MM.1S (cell line): ENCODE data around the gene OXT.

Source experiments
- DNase-seq: peaks from one replicate; pipeline ENCODE4 v3.0.0-alpha.2; 2015
- H2AFZ ChIP-seq: fragments of 300-600 bp; sonication (generic); 2 replicates; pipeline ENCODE4 v1.6.0; 2016; ENCODE audit warnings: antibody characterized with exemption, low read length
- H3F3A ChIP-seq: fragments of 300-600 bp; sonication (generic); 2 replicates; pipeline ENCODE4 v1.6.1; 2016; ENCODE audit warnings: mild to moderate bottlenecking, antibody characterized with exemption, low read length, moderate library complexity, mixed read lengths; ENCODE audit not compliant: insufficient read depth
- H3K27ac ChIP-seq: fragments of 300-600 bp; sonication (generic); 2 replicates; pipeline ENCODE4 v1.5.1; 2016; ENCODE audit warnings: mild to moderate bottlenecking, low read length
- H3K27me3 ChIP-seq: fragments of 300-600 bp; sonication (generic); replicated peaks from 2 replicates; pipeline ENCODE4 v1.6.0; 2016; ENCODE audit warnings: low read length; ENCODE audit not compliant: insufficient read depth
- H3K36me3 ChIP-seq: fragments of 300-600 bp; sonication (generic); replicated peaks from 2 replicates; pipeline ENCODE4 v1.6.1; 2016; ENCODE audit warnings: mild to moderate bottlenecking, low read length, mixed read lengths; ENCODE audit not compliant: insufficient read depth
- H3K4me1 ChIP-seq: fragments of 300-600 bp; sonication (generic); 2 replicates; pipeline ENCODE4 v1.6.1; 2016; ENCODE audit warnings: low read length, mixed read lengths
- H3K4me2 ChIP-seq: fragments of 300-600 bp; sonication (generic); 2 replicates; pipeline ENCODE4 v1.6.0; 2016; ENCODE audit warnings: low read depth, low read length
- H3K4me3 ChIP-seq: fragments of 300-600 bp; sonication (generic); 2 replicates; pipeline ENCODE4 v1.5.1; 2016; ENCODE audit warnings: low read length, mixed read lengths
- H3K79me2 ChIP-seq: fragments of 300-600 bp; sonication (generic); 2 replicates; pipeline ENCODE4 v1.6.1; 2016; ENCODE audit warnings: mixed run types, low read length, mixed read lengths
- H3K9ac ChIP-seq: fragments of 300-600 bp; sonication (generic); 2 replicates; pipeline ENCODE4 v1.6.1; 2016; ENCODE audit warnings: low read length, mixed read lengths
- H3K9me2 ChIP-seq: fragments of 300-600 bp; sonication (generic); replicated peaks from 2 replicates; pipeline ENCODE4 v1.6.1; 2016; ENCODE audit warnings: mild to moderate bottlenecking, low read length, mixed read lengths; ENCODE audit not compliant: insufficient read depth
- H3K9me3 ChIP-seq: fragments of 300-600 bp; sonication (generic); replicated peaks from 2 replicates; pipeline ENCODE4 v1.6.1; 2016; ENCODE audit warnings: mild to moderate bottlenecking, low read length, mixed read lengths; ENCODE audit not compliant: insufficient read depth
- H4K20me1 ChIP-seq: fragments of 300-600 bp; sonication (generic); 2 replicates; pipeline ENCODE4 v1.6.1; 2016; ENCODE audit warnings: mild to moderate bottlenecking, low read length, moderate library complexity, mixed read lengths; ENCODE audit not compliant: insufficient read depth
- EZH2 ChIP-seq: fragments of 300-600 bp; sonication (generic); optimal IDR thresholded peaks from 2 replicates; pipeline ENCODE3; 2017; ENCODE audit warnings: low read depth, mild to moderate bottlenecking, antibody characterized with exemption, low read length, mixed read lengths
- EZH2phosphoT487 ChIP-seq: fragments of 300-600 bp; sonication (generic); IDR thresholded peaks from 2 replicates; pipeline ENCODE4 v1.6.1; 2018; ENCODE audit warnings: antibody characterized with exemption, low read length
- TF ChIP-seq, protein P1 (sequence below): fragments of 300-600 bp; sonication (generic); IDR thresholded peaks from 2 replicates; pipeline ENCODE4 v1.5.1; 2016; ENCODE audit warnings: antibody characterized with exemption, low read length, mixed read lengths

OXT gene

DNA sequence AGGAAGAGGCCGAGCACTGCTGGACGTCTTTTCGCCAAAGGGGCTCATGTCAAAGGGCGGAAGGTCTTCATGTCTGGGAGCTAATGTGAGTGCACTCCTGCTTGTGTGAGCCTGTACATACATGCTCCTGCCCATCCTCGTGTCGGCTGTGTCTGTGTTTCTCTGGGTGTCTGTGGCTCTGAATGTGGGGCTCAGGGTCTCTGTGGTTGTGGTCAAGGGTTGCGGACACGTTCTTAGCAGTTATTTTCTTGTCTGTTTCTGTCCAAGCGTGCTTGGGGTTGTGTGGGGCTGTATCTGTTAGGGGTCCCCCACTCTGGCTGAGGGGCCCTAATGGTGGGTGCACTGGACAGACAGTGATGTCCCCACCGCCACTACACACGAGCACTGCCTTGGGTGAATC lies 10.2 kb downstream of the OXT start:
- Histone ChIP-seq H3K27ac (no peak overlapping the region), H3K4me2 (no peak overlapping the region), H3K79me2 (no peaks in the 10 kb centered on the region), H2AFZ (no peak overlapping the region), H4K20me1 (no peaks in the 10 kb centered on the region), H3F3A (no peaks in the 10 kb centered on the region), H3K4me1 (no peaks in the 10 kb centered on the region), H3K36me3 (no peaks in the 10 kb centered on the region), H3K27me3 (peaks cover 32% of the 10 kb centered on the region), H3K9ac (no peak overlapping the region), H3K9me3 (no peaks in the 10 kb centered on the region), H3K9me2 (no peaks in the 10 kb centered on the region), H3K4me3 (no peak overlapping the region)
- TF ChIP-seq EZH2phosphoT487 (no peak), EZH2 (no peak)
- TF ChIP-seq, protein P1, sequence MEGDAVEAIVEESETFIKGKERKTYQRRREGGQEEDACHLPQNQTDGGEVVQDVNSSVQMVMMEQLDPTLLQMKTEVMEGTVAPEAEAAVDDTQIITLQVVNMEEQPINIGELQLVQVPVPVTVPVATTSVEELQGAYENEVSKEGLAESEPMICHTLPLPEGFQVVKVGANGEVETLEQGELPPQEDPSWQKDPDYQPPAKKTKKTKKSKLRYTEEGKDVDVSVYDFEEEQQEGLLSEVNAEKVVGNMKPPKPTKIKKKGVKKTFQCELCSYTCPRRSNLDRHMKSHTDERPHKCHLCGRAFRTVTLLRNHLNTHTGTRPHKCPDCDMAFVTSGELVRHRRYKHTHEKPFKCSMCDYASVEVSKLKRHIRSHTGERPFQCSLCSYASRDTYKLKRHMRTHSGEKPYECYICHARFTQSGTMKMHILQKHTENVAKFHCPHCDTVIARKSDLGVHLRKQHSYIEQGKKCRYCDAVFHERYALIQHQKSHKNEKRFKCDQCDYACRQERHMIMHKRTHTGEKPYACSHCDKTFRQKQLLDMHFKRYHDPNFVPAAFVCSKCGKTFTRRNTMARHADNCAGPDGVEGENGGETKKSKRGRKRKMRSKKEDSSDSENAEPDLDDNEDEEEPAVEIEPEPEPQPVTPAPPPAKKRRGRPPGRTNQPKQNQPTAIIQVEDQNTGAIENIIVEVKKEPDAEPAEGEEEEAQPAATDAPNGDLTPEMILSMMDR: no peak
- DNase-seq: no peak

DNA sequence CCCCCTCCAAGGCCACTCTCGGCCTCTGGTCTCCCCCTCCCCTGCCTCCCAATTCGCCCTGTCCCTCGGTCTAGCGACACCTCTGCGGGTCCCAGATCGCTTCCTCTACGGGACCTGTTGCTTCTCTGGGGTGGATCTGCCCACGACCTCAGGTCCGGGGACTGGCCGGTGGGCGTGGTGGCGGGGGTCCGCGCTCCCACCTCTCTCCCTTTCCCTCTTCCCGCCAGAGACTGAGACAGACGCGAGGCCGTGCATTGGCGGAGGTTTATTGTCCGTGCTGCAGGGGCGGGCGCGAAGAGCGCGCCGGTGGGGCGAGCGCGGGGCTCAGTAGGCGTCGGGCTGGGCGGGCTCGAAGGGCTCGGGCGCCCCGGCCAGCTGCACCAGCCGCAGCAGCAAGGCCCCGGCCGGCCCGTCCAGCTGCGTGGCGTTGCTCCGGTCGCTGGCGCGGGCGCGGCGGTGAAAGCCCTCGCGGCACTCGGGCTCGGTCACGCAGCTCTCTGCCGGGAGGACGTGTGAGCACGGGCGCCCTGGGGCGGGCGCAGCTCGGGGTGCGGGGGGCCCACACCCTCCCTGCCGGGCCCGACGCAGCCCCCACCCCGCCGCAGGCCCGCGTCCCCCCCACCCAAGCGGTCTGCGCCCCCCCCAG lies 11.0 kb downstream of the OXT start:
- H3K4me2 ChIP-seq: no peak overlapping the region
- H3K36me3 ChIP-seq: no peaks in the 10 kb centered on the region
- H3K9me2 ChIP-seq: no peaks in the 10 kb centered on the region
- no peak overlapping the region for H3K27ac ChIP-seq
- no peaks in the 10 kb centered on the region for H3K4me1 ChIP-seq
- no peaks in the 10 kb centered on the region for H3F3A ChIP-seq
- no peaks in the 10 kb centered on the region for H3K79me2 ChIP-seq
- H4K20me1 ChIP-seq: no peaks in the 10 kb centered on the region
- DNase-seq: no peak
- no peak overlapping the region for H3K9ac ChIP-seq
- TF ChIP-seq, protein P1: no peak
- no peak for TF ChIP-seq EZH2phosphoT487
- TF ChIP-seq EZH2: no peak
- no peak overlapping the region for H3K4me3 ChIP-seq
- no peaks in the 10 kb centered on the region for H3K9me3 ChIP-seq
- H3K27me3 ChIP-seq: peaks cover 32% of the 10 kb centered on the region
- H2AFZ ChIP-seq: no peak overlapping the region

- no peaks in the 10 kb centered on the region for H3K79me2 ChIP-seq
- H3K27ac ChIP-seq: no peak overlapping the region
- H4K20me1 ChIP-seq: no peaks in the 10 kb centered on the region
- H3F3A ChIP-seq: no peaks in the 10 kb centered on the region
- no peaks in the 10 kb centered on the region for H3K9me2 ChIP-seq
- no peaks in the 10 kb centered on the region for H3K4me1 ChIP-seq
- no peak overlapping the region for H3K4me3 ChIP-seq
- peaks cover 28% of the 10 kb centered on the region for H3K27me3 ChIP-seq
- no peak overlapping the region for H2AFZ ChIP-seq
- TF ChIP-seq, protein P1: no peak
- no peak for TF ChIP-seq EZH2
- no peak for TF ChIP-seq EZH2phosphoT487
- no peak overlapping the region for H3K9ac ChIP-seq
- DNase-seq: no peak
- no peaks in the 10 kb centered on the region for H3K9me3 ChIP-seq
- H3K4me2 ChIP-seq: no peak overlapping the region
- H3K36me3 ChIP-seq: no peaks in the 10 kb centered on the region
Observed at GRCh38 chr20:3082955-3083952, 11.8 kb downstream of the OXT start.
